ENCODE results near the gene LRRC74B.

LRRC74B gene

GRCh38 chr22:21014726-21015465 lies 30.9 kb upstream of the LRRC74B start, which contains the start of gene P2RX6:
Gene P2RX6, plus strand, starts transcription at chr22:21015165. Its CDS starts 10 bp downstream, at chr22:21015175.
- peak within 1 kb of the TSS; percentile 97 for H2AFZ ChIP-seq (ENCODE audit: low read length)
- H3K9ac ChIP-seq (ENCODE audit: low read depth, low read length, poor library complexity) = no peak within 1 kb of the TSS
- H3K9me3 ChIP-seq (replicated peaks in 1 of 2; ENCODE audit: control insufficient read depth in 2 of 2, insufficient read depth in 1 of 2, low read depth in 1 of 2, low read length in 2 of 2) = peaks cover 0 to under 1% of the 10 kb centered on the region in 2 donors
- peak; percentile 55 for DNase-seq (ENCODE audit: low spot score)
- no CpG with 5 or more reads among the region's 12 CpGs for WGBS, 2 donors (ENCODE audit: extremely low coverage in 2 of 2, insufficient read length in 2 of 2, insufficient replicate concordance in 1 of 2)
- peak within 1 kb of the TSS; percentile 97 for H3K23ac ChIP-seq (ENCODE audit: low read depth, low read length, poor library complexity)
- H2BK15ac ChIP-seq (ENCODE audit: low read length) = peak within 1 kb of the TSS; percentile 76
- peaks cover 0 to 2% (median 0%) of the 10 kb centered on the region in 3 experiments for H3K27me3 ChIP-seq (ENCODE audit: control insufficient read depth in 3 of 3, insufficient read depth in 3 of 3, low read depth in 1 of 3, low read length in 3 of 3)
- no peaks in the 10 kb centered on the region for H3K36me3 ChIP-seq (replicated peaks in 1 of 2; ENCODE audit: control insufficient read depth in 2 of 2, insufficient read depth in 2 of 2, low read length in 2 of 2)
- peak within 1 kb of the TSS; percentile 85 for H2BK5ac ChIP-seq (ENCODE audit: low read length)
- no peak within 1 kb of the TSS for H3K4ac ChIP-seq (ENCODE audit: low read length)
- peak within 1 kb of the TSS; percentile 90 for H3K18ac ChIP-seq (ENCODE audit: low read length)
- H2AK5ac ChIP-seq (ENCODE audit: low read depth, low read length) = peak within 1 kb of the TSS; percentile 88
- peak within 1 kb of the TSS; percentile 16 for H2BK120ac ChIP-seq (ENCODE audit: low read depth, low read length)
- H3K27ac ChIP-seq (replicated peaks; ENCODE audit: low read length) = peak within 1 kb of the TSS; percentile 93
- H3K4me3 ChIP-seq (ENCODE audit: low read length in 2 of 2) = peak within 1 kb of the TSS; percentile 72 to 80
- H3K4me2 ChIP-seq (ENCODE audit: insufficient read depth, low read length, poor library complexity, severe bottlenecking) = peak within 1 kb of the TSS; percentile 67
- no peak within 1 kb of the TSS for H4K8ac ChIP-seq (ENCODE audit: low read depth, low read length)
- no peak within 1 kb of the TSS for H2BK12ac ChIP-seq (ENCODE audit: low read length)
- H3K14ac ChIP-seq (ENCODE audit: low read length) = no peak within 1 kb of the TSS
- H3K79me1 ChIP-seq (ENCODE audit: low read depth, low read length) = peaks cover 4% of the 10 kb centered on the region
- peaks cover 16 to 23% of the 10 kb centered on the region in 2 donors for H3K4me1 ChIP-seq (ENCODE audit: control insufficient read depth in 2 of 2, insufficient read depth in 1 of 2, low read depth in 1 of 2, low read length in 2 of 2)
- no peak within 1 kb of the TSS for H4K91ac ChIP-seq (ENCODE audit: low read depth, low read length, poor library complexity)

GRCh38 chr22:21015466-21016006 lies 30.2 kb upstream of the LRRC74B start:
- H2AFZ ChIP-seq (ENCODE audit: low read length) = peak overlapping the region; percentile 97
- H3K14ac ChIP-seq (ENCODE audit: low read length) = no peak overlapping the region
- peak overlapping the region; percentile 15 for H2BK5ac ChIP-seq (ENCODE audit: low read length)
- peak overlapping the region; percentile 88 for H2AK5ac ChIP-seq (ENCODE audit: low read depth, low read length)
- peak overlapping the region; percentile 91 for H3K27ac ChIP-seq (replicated peaks; ENCODE audit: low read length)
- no peak overlapping the region for H4K91ac ChIP-seq (ENCODE audit: low read depth, low read length, poor library complexity)
- H3K4me1 ChIP-seq (ENCODE audit: control insufficient read depth in 2 of 2, insufficient read depth in 1 of 2, low read depth in 1 of 2, low read length in 2 of 2) = peaks cover 16 to 23% of the 10 kb centered on the region in 2 donors
- WGBS, 2 donors (ENCODE audit: extremely low coverage in 2 of 2, insufficient read length in 2 of 2, insufficient replicate concordance in 1 of 2) = no CpG with 5 or more reads among the region's 10 CpGs
- no peak overlapping the region for H3K4ac ChIP-seq (ENCODE audit: low read length)
- H3K4me3 ChIP-seq (ENCODE audit: low read length in 2 of 2) = peak overlapping the region in 1 of 2 donors; percentile 72
- no peak overlapping the region for H2BK12ac ChIP-seq (ENCODE audit: low read length)
- peak overlapping the region; percentile 16 for H2BK120ac ChIP-seq (ENCODE audit: low read depth, low read length)
- H3K79me1 ChIP-seq (ENCODE audit: low read depth, low read length) = peaks cover 7% of the 10 kb centered on the region
- no peaks in the 10 kb centered on the region for H3K36me3 ChIP-seq (replicated peaks in 1 of 2; ENCODE audit: control insufficient read depth in 2 of 2, insufficient read depth in 2 of 2, low read length in 2 of 2)
- no peak overlapping the region for H4K8ac ChIP-seq (ENCODE audit: low read depth, low read length)
- H3K9me3 ChIP-seq (replicated peaks in 1 of 2; ENCODE audit: control insufficient read depth in 2 of 2, insufficient read depth in 1 of 2, low read depth in 1 of 2, low read length in 2 of 2) = peaks cover 0 to 5% of the 10 kb centered on the region in 2 donors
- peak overlapping the region; percentile 50 for H3K18ac ChIP-seq (ENCODE audit: low read length)
- no peak for DNase-seq (ENCODE audit: low spot score)
- H3K27me3 ChIP-seq (ENCODE audit: control insufficient read depth in 3 of 3, insufficient read depth in 3 of 3, low read depth in 1 of 3, low read length in 3 of 3) = peaks cover 0 to 2% (median 0%) of the 10 kb centered on the region in 3 experiments
- peak overlapping the region; percentile 82 for H3K23ac ChIP-seq (ENCODE audit: low read depth, low read length, poor library complexity)
- peak overlapping the region; percentile 32 for H2BK15ac ChIP-seq (ENCODE audit: low read length)
- peak overlapping the region; percentile 67 for H3K4me2 ChIP-seq (ENCODE audit: insufficient read depth, low read length, poor library complexity, severe bottlenecking)
- no peak overlapping the region for H3K9ac ChIP-seq (ENCODE audit: low read depth, low read length, poor library complexity)

DNA sequence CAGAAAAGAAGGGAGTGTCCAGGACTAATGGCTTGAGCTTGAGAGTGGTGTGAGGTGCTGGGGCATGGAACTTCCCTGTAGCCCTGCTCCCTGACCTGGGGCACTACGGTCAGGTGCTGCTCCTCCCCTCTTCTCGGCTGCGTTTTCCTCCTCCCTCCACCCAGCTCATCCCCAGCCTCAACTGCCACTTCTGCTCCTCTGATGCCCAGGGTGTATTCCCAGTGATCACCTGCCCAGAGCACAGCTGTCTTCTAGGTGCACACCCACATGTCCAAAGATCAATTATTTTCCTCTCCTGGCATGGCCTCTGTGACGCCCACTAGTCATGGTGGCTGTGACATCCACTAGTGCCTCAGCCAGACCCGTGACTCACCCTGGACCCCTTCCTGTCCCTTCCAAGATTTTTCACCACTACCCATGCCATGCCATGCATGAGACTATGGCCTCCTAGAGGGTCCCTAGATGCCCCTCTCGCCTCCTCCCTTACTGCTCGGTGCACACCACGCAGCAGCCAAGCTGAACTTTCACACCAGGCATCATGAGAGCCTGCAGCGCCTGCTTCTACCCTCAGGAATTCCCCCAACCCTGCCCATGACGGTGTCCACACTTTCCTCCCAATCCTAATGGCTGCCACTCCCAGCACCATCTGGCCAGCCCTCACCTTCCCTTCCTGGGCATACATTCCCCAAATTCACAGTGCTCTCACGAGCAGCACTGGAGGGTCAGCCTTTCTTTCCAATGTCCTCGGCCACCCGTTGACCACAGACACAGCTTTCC lies 28.9 kb upstream of the LRRC74B start:
- H3K4me3 ChIP-seq (ENCODE audit: low read length in 2 of 2) = peak overlapping the region in 1 of 2 donors; percentile 27

More for the DNA sequence above, 28.9 kb upstream of the LRRC74B start:
- Histone ChIP-seq H3K23ac (ENCODE audit: low read depth, low read length, poor library complexity) (peak overlapping the region; percentile 29), H2BK15ac (ENCODE audit: low read length) (no peak overlapping the region), H3K18ac (ENCODE audit: low read length) (no peak overlapping the region), H3K9ac (ENCODE audit: low read depth, low read length, poor library complexity) (peak overlapping the region; percentile 22), H4K8ac (ENCODE audit: low read depth, low read length) (no peak overlapping the region), H3K27me3 (ENCODE audit: control insufficient read depth in 3 of 3, insufficient read depth in 3 of 3, low read depth in 1 of 3, low read length in 3 of 3) (peaks cover 0 to 2% (median 0%) of the 10 kb centered on the region in 3 experiments), H2AFZ (ENCODE audit: low read length) (no peak overlapping the region), H3K4me2 (ENCODE audit: insufficient read depth, low read length, poor library complexity, severe bottlenecking) (no peak overlapping the region), H3K36me3 (replicated peaks in 1 of 2; ENCODE audit: control insufficient read depth in 2 of 2, insufficient read depth in 2 of 2, low read length in 2 of 2) (no peaks in the 10 kb centered on the region), H3K27ac (replicated peaks; ENCODE audit: low read length) (no peak overlapping the region), H2BK12ac (ENCODE audit: low read length) (peak overlapping the region; percentile 97), H3K14ac (ENCODE audit: low read length) (peak overlapping the region; percentile 39), H2BK5ac (ENCODE audit: low read length) (no peak overlapping the region), H2BK120ac (ENCODE audit: low read depth, low read length) (no peak overlapping the region), H2AK5ac (ENCODE audit: low read depth, low read length) (peak overlapping the region; percentile 89), H3K4ac (ENCODE audit: low read length) (peak overlapping the region; percentile 1), H3K4me1 (ENCODE audit: control insufficient read depth in 2 of 2, insufficient read depth in 1 of 2, low read depth in 1 of 2, low read length in 2 of 2) (peaks cover 16 to 24% of the 10 kb centered on the region in 2 donors), H4K91ac (ENCODE audit: low read depth, low read length, poor library complexity) (no peak overlapping the region), H3K79me1 (ENCODE audit: low read depth, low read length) (peaks cover 7% of the 10 kb centered on the region), H3K9me3 (replicated peaks in 1 of 2; ENCODE audit: control insufficient read depth in 2 of 2, insufficient read depth in 1 of 2, low read depth in 1 of 2, low read length in 2 of 2) (peaks cover 0 to 5% of the 10 kb centered on the region in 2 donors)
- no peak for DNase-seq (ENCODE audit: low spot score)
- no CpG with 5 or more reads among the region's 13 CpGs for WGBS, 2 donors (ENCODE audit: extremely low coverage in 2 of 2, insufficient read length in 2 of 2, insufficient replicate concordance in 1 of 2)

Measured in neuronal stem cell (in vitro differentiated cells).